GM23248 (cell line): ENCODE measurements around the gene BCAP31. TPM values are rescaled to one million over a fixed set of nuclear protein-coding genes. Genes with fewer than 3 reads are reported as not detected.

ENCODE experiments used
- DNase-seq: peaks from one replicate; pipeline ENCODE4 v3.0.0-alpha.2; 2015
- H2AFZ ChIP-seq: fragments of 200-600 bp; sonication (generic); 2 replicates; pipeline ENCODE4 v1.6.1; 2016; ENCODE audit warnings: antibody characterized with exemption
- H3F3A ChIP-seq: fragments of 200-600 bp; sonication (generic); 2 replicates; pipeline ENCODE4 v1.6.1; 2016; ENCODE audit warnings: mild to moderate bottlenecking, antibody characterized with exemption, mixed run types; ENCODE audit not compliant: insufficient read depth
- H3K27ac ChIP-seq: fragments of 200-600 bp; sonication (generic); 2 replicates; pipeline ENCODE4 v1.5.1; 2016; ENCODE audit warnings: mild to moderate bottlenecking
- H3K27me3 ChIP-seq: fragments of 200-600 bp; sonication (generic); replicated peaks from 2 replicates; pipeline ENCODE4 v1.6.1; 2016; ENCODE audit warnings: mild to moderate bottlenecking; ENCODE audit not compliant: insufficient read depth
- H3K36me3 ChIP-seq: fragments of 200-600 bp; sonication (generic); 2 replicates; pipeline ENCODE4 v1.6.1; 2016; ENCODE audit warnings: low read depth, mild to moderate bottlenecking
- H3K4me1 ChIP-seq: fragments of 200-600 bp; sonication (generic); 2 replicates; pipeline ENCODE4 v1.6.1; 2016; ENCODE audit warnings: mild to moderate bottlenecking; ENCODE audit not compliant: insufficient read depth
- H3K4me2 ChIP-seq: fragments of 200-600 bp; sonication (generic); one replicate; pipeline ENCODE4 v1.6.1; 2016; ENCODE audit warnings: mild to moderate bottlenecking; ENCODE audit not compliant: unreplicated experiment
- H3K4me3 ChIP-seq: fragments of 200-600 bp; sonication (generic); 2 replicates; pipeline ENCODE4 v1.5.1; 2016; ENCODE audit warnings: mild to moderate bottlenecking
- H3K79me2 ChIP-seq: fragments of 200-600 bp; sonication (generic); 2 replicates; pipeline ENCODE4 v1.6.1; 2016; ENCODE audit warnings: mild to moderate bottlenecking; ENCODE audit not compliant: insufficient read depth
- H3K9ac ChIP-seq: fragments of 200-600 bp; sonication (generic); 2 replicates; pipeline ENCODE4 v1.6.1; 2016; ENCODE audit warnings: mild to moderate bottlenecking
- H3K9me2 ChIP-seq: fragments of 200-600 bp; sonication (generic); 2 replicates; pipeline ENCODE4 v1.6.1; 2016; ENCODE audit warnings: mixed run types, mild to moderate bottlenecking, moderate library complexity; ENCODE audit not compliant: insufficient read depth
- H3K9me3 ChIP-seq: fragments of 200-600 bp; sonication (generic); one replicate; pipeline ENCODE4 v1.6.1; 2017; ENCODE audit warnings: low read depth
- H4K20me1 ChIP-seq: fragments of 200-600 bp; sonication (generic); 2 replicates; pipeline ENCODE4 v1.6.0; 2016; ENCODE audit not compliant: insufficient read depth
- EZH2 ChIP-seq: fragments of 200-600 bp; sonication (generic); IDR thresholded peaks from 2 replicates; pipeline ENCODE4 v1.6.1; 2018; ENCODE audit warnings: antibody characterized with exemption, mild to moderate bottlenecking; ENCODE audit not compliant: insufficient read depth, poor library complexity, severe bottlenecking
- EZH2phosphoT487 ChIP-seq: fragments of 200-600 bp; sonication (generic); IDR thresholded peaks from 2 replicates; pipeline ENCODE4 v1.6.1; 2018; ENCODE audit warnings: antibody characterized with exemption, moderate library complexity, mild to moderate bottlenecking, low read depth; ENCODE audit not compliant: insufficient read depth
- WGBS, 2 experiments: methylation state at CpG; one replicate each; pipeline ENCODE4 v1.1.6; 2015 to 2017; ENCODE audit warnings: low lambda C conversion rate in 2 of 2, low coverage in 1 of 2; ENCODE audit errors: missing lambda C conversion rate in 2 of 2; 5-methylcytosine and 5-hydroxymethylcytosine counted together
- in situ Hi-C: fragments of 300-500 bp; cut with MboI; formaldehyde crosslinking; loops from 2 replicates; pipeline ENCODE4 v1.15.0; 2020
- polyA plus RNA-seq: library from polyadenylated mRNA; unstranded; fragments of >200 nt; fragmentation: Nextera tagmentation; extraction: Ambion mirVana; gene quantifications from 2 replicates; pipeline ENCODE4 v1.2.1, GENCODE V29; 2016
- total RNA-seq: library from RNA; depleted of rRNA; stranded (reverse); fragments of >200 nt; shearing (Covaris generic); gene quantifications from 2 replicates; pipeline ENCODE4 v1.2.3, GENCODE V29; 2014

The BCAP31 gene
- total and polyA plus RNA-seq, 2 experiments from 2014 or later, result 180 to 317 TPM

GRCh38 chrX:153728951-153729631, 4.9 kb upstream of the BCAP31 start:
- no peak overlapping the region for H3K9ac ChIP-seq
- 98 to 99% methylated on average over 13 to 16 of the region's 23 CpGs for WGBS, 2 experiments
- H3F3A ChIP-seq, result no peaks in the 10 kb centered on the region
- H3K79me2 ChIP-seq, result peaks cover 7% of the 10 kb centered on the region; the same call in 1 of the 2 replicates
- no peaks in the 10 kb centered on the region for H3K9me2 ChIP-seq
- H3K36me3 ChIP-seq, result no peaks in the 10 kb centered on the region
- H3K27me3 ChIP-seq, result no peaks in the 10 kb centered on the region
- no peak for TF ChIP-seq EZH2phosphoT487
- no peak for TF ChIP-seq EZH2
- no peak overlapping the region for H3K4me3 ChIP-seq
- H3K9me3 ChIP-seq, result no peaks in the 10 kb centered on the region
- DNase-seq, result no peak
- H3K27ac ChIP-seq, result no peak overlapping the region
- H3K4me1 ChIP-seq, result 0 out of 2 replicates have a peak, but pooled peaks cover 8% of the 10 kb centered on the region
- no peaks in the 10 kb centered on the region for H4K20me1 ChIP-seq
- H2AFZ ChIP-seq, result no peak overlapping the region
- no peak overlapping the region for H3K4me2 ChIP-seq
- in situ Hi-C loops, result no loop called here

DNA sequence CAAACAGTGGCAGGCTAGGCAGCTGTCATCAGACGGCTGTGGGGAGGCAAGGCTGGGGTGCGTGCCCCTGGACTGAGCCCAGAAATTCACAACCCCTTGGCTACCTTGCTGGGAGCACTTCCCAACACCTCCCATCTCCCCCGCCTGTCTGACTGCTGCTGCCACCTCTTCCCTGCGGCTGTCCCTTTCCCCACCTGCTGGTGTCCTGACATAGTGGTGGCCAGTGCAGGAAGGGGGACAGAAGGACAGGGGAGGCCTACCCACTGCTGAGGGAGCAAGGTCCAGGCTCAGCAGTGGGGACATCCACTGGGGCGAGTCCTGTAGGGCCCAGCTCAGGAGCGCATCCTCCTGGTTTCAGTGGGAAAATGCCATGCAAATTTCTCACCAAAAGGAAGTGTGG, 3.9 kb upstream of the BCAP31 start:
- Histone ChIP-seq H3K27ac (no peak overlapping the region), H3K4me2 (no peak overlapping the region), H3F3A (peaks cover under 1% of the 10 kb centered on the region; the same call in 1 of the 2 replicates), H3K27me3 (no peaks in the 10 kb centered on the region), H3K36me3 (no peaks in the 10 kb centered on the region), H3K4me3 (no peak overlapping the region), H3K9ac (no peak overlapping the region), H3K9me2 (no peaks in the 10 kb centered on the region), H3K79me2 (peaks cover 15% of the 10 kb centered on the region), H4K20me1 (no peaks in the 10 kb centered on the region), H3K4me1 (0 out of 2 replicates have a peak, but pooled peaks cover 8% of the 10 kb centered on the region), H2AFZ (no peak overlapping the region), H3K9me3 (no peaks in the 10 kb centered on the region)
- no peak for DNase-seq
- TF ChIP-seq EZH2 (no peak), EZH2phosphoT487 (no peak)
- in situ Hi-C loops, result no loop called here
- 100% methylated on average over 2 to 4 of the region's 6 CpGs for WGBS, 2 experiments

DNA sequence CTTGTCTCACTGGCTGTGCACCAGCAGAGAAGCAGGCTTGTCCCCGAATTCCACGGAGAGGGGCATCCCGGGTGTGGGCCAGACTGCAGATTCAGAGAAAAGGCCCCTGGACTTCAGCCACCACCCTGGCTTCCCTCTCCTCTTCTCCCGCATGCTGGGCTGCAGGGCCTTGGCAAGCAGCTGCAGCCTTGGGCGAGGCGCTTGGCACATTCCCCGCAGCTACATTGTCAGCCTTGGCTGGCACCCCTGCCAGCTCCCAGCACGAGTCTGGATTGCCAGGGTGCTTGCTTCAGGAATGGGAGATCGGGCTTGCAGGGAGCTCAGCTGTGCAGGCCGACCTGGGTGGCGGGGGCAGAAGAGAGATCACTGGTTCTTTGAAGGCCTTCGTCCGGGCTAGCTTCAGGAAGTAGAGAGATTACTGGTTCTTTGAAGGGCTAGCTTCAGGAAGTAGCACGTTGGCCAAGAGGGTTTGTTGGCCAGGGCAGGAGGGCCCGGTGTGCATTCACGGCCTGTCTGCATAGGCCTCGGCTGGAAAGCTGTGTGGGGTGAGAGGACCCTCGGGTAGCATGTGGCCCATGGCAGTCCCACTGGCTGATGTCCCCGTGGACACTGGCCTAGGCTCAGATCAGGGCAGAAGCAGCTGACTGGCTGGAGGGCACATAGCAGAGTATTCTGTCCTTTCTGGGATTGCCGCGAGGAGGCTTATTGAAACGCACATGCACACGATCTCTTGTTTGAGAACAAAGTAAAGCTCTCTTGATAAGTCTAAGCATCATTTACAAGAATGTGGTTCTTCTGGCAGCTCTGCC, 3.1 kb upstream of the BCAP31 start:
- H3K4me1 ChIP-seq, result peaks cover 14% of the 10 kb centered on the region; the same call in 1 of the 2 replicates
- H3K9me3 ChIP-seq, result no peaks in the 10 kb centered on the region
- H3K79me2 ChIP-seq, result peaks cover 23% of the 10 kb centered on the region
- no peaks in the 10 kb centered on the region for H3K9me2 ChIP-seq
- 0 out of 2 replicates have a peak overlapping the region, but pooled peaks have one; percentile 38 for H2AFZ ChIP-seq
- H3F3A ChIP-seq, result peaks cover 5% of the 10 kb centered on the region; the same call in 1 of the 2 replicates
- in situ Hi-C loops, result no loop called here
- peak; percentile 59 for DNase-seq
- H4K20me1 ChIP-seq, result no peaks in the 10 kb centered on the region
- peak overlapping the region; percentile 68 for H3K4me2 ChIP-seq
- peak overlapping the region; percentile 52 for H3K4me3 ChIP-seq
- peak overlapping the region; percentile 72 for H3K27ac ChIP-seq
- no peaks in the 10 kb centered on the region for H3K27me3 ChIP-seq
- H3K36me3 ChIP-seq, result no peaks in the 10 kb centered on the region
- TF ChIP-seq EZH2 (no peak), EZH2phosphoT487 (no peak)
- H3K9ac ChIP-seq, result peak overlapping the region; percentile 73
- WGBS, 2 experiments, result 38 to 46% methylated on average over 16 to 20 of the region's 23 CpGs

GRCh38 chrX:153726286-153727122, 2.3 kb upstream of the BCAP31 start:
- Histone ChIP-seq H3K9ac (peak overlapping the region; percentile 73), H3K79me2 (peaks cover 31% of the 10 kb centered on the region), H3K4me1 (peaks cover 18% of the 10 kb centered on the region; the same call in 1 of the 2 replicates), H2AFZ (peak overlapping the region; percentile 38; the same call in 1 of the 2 replicates), H3K27me3 (no peaks in the 10 kb centered on the region), H3K4me2 (peak overlapping the region; percentile 68), H3K9me3 (no peaks in the 10 kb centered on the region), H3K27ac (peak overlapping the region; percentile 72), H3K4me3 (peak overlapping the region; percentile 52), H3F3A (peaks cover 5% of the 10 kb centered on the region; the same call in 1 of the 2 replicates), H3K9me2 (no peaks in the 10 kb centered on the region), H4K20me1 (no peaks in the 10 kb centered on the region), H3K36me3 (no peaks in the 10 kb centered on the region)
- peak; percentile 73 for DNase-seq
- 4 to 7% methylated on average over 9 to 14 of the region's 35 CpGs for WGBS, 2 experiments
- no peak for TF ChIP-seq EZH2
- TF ChIP-seq EZH2phosphoT487, result no peak
- in situ Hi-C loops, result no loop called here
